ENCODE results near the gene CACNB2. TPM values are rescaled to one million over a fixed set of nuclear protein-coding genes. Genes with fewer than 3 reads are reported as not detected.

Gene CACNB2
- total RNA-seq, 2 donors from 2014 or later = 4.5 to 56.7 TPM

- ATAC-seq (ENCODE audit: insufficient number of reproducible peaks, low FRiP score, low read depth) = no peak
- H3K27ac ChIP-seq = no peak overlapping the region
- DNase-seq (ENCODE audit: low spot score) = no peak
- H3K4me3 ChIP-seq = no peak overlapping the region
- H3K36me3 ChIP-seq = no peaks in the 10 kb centered on the region
- no peaks in the 10 kb centered on the region for H3K9me3 ChIP-seq
- H3K4me1 ChIP-seq (ENCODE audit: control insufficient read depth in 1 of 2, low read depth in 2 of 2) = peaks cover 0 to 9% of the 10 kb centered on the region in 2 donors
- H3K27me3 ChIP-seq (replicated peaks; ENCODE audit: insufficient read depth) = no peaks in the 10 kb centered on the region
- no peak for TF ChIP-seq CTCF (IDR thresholded peaks at IDR 0.05)
Observed at GRCh38 chr10:18478354-18478753, 338.1 kb downstream of the CACNB2 start.

DNA sequence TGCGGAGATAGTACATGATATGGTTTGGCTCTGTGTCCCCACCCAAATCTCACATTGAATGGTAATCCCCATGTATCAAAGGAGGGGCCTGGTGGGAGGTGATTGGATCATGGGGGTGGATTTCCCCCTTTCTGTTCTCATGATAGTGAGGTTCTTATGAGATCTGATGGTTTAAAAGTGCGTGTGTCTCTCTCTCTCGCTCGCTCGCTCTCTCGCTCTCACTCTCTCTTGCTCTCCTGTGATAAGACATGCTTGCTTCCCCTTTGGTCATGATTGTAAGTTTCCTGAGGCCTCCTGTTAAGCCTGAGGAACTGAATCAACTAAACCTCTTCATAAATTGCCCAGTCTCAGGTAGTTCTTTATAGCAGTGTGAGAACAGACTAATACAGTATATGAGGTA is 339.3 kb downstream of the CACNB2 start:
- DNase-seq (ENCODE audit: low spot score) (no peak), ATAC-seq (ENCODE audit: insufficient number of reproducible peaks, low FRiP score, low read depth) (no peak)
- no peaks in the 10 kb centered on the region for H3K4me1 ChIP-seq (ENCODE audit: control insufficient read depth in 1 of 2, low read depth in 2 of 2)
- H3K27ac ChIP-seq = no peak overlapping the region
- no peak overlapping the region for H3K4me3 ChIP-seq
- H3K9me3 ChIP-seq = no peaks in the 10 kb centered on the region
- TF ChIP-seq CTCF (IDR thresholded peaks at IDR 0.05) = no peak
- no peaks in the 10 kb centered on the region for H3K36me3 ChIP-seq
- no peaks in the 10 kb centered on the region for H3K27me3 ChIP-seq (replicated peaks; ENCODE audit: insufficient read depth)

DNA sequence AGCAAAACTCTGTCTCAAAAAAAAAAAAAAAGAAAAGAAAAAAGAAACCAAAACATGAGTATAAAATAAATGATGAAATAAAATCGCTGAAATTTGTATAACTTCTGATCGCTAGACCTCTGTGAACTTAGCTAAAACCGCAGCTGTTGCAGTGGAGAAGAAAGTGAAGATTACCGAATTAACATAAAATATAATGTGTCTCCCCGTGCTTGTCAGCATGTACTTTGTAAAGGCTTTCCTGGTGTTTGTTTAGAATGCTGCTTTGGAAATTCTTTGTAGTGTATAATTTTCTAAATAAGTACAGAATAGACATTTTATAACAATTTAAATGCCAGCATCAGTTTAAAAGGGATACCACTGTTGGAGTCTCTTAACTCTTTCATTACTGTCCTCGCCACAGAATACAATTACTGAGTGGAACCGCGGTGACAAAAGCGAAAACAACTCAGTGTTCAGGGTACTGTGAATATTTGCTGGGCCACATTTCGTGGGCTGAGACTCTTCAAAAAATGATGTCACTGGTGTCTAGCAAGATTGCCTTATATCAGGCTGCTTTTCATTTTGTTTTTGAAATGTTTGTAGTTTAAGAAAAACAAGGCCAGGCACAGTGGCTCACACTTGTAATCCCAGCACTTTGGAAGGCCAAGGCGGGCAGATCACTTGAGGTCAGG is 343.4 kb downstream of the CACNB2 start:
- DNase-seq (ENCODE audit: low spot score) = no peak
- TF ChIP-seq CTCF (IDR thresholded peaks at IDR 0.05) = no peak
- Histone ChIP-seq H3K27me3 (replicated peaks; ENCODE audit: insufficient read depth) (no peaks in the 10 kb centered on the region), H3K9me3 (no peaks in the 10 kb centered on the region), H3K36me3 (no peaks in the 10 kb centered on the region), H3K4me3 (no peak overlapping the region), H3K27ac (no peak overlapping the region), H3K4me1 (ENCODE audit: control insufficient read depth in 1 of 2, low read depth in 2 of 2) (no peaks in the 10 kb centered on the region)
- no peak for ATAC-seq (ENCODE audit: insufficient number of reproducible peaks, low FRiP score, low read depth)

DNA sequence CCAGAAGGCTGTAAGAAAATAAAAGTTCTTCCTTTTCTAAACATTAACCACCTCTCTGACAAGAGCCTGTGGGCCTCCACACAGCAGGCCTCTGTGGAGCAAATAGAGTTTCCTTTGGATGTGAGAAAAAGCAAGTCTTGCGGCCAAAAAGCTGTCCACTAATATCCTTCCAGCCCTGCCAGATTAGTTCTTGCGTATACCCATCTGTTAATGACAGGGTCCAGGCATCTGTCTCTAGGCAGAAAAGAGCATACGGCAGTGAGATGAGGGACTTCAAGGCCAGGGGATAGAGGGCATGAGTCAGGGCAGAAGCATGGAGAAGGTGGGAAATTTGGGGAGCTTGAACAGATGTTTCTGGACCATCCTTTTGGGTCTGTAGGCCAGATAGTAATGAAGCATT is 346.2 kb downstream of the CACNB2 start:
- no peak overlapping the region for H3K4me3 ChIP-seq
- H3K36me3 ChIP-seq = no peaks in the 10 kb centered on the region
- no peak for TF ChIP-seq CTCF (IDR thresholded peaks at IDR 0.05)
- DNase-seq (ENCODE audit: low spot score) (no peak), ATAC-seq (ENCODE audit: insufficient number of reproducible peaks, low FRiP score, low read depth) (no peak)
- H3K4me1 ChIP-seq (ENCODE audit: control insufficient read depth in 1 of 2, low read depth in 2 of 2) = no peaks in the 10 kb centered on the region
- H3K27ac ChIP-seq = no peak overlapping the region
- H3K9me3 ChIP-seq = no peaks in the 10 kb centered on the region
- no peaks in the 10 kb centered on the region for H3K27me3 ChIP-seq (replicated peaks; ENCODE audit: insufficient read depth)

GRCh38 chr10:18490755-18491154 is 350.5 kb downstream of the CACNB2 start:
- no peak overlapping the region for H3K27ac ChIP-seq
- DNase-seq (ENCODE audit: low spot score) (no peak), ATAC-seq (ENCODE audit: insufficient number of reproducible peaks, low FRiP score, low read depth) (no peak)
- H3K4me3 ChIP-seq = no peak overlapping the region
- no peaks in the 10 kb centered on the region for H3K4me1 ChIP-seq (ENCODE audit: control insufficient read depth in 1 of 2, low read depth in 2 of 2)
- no peak for TF ChIP-seq CTCF (IDR thresholded peaks at IDR 0.05)
- no peaks in the 10 kb centered on the region for H3K27me3 ChIP-seq (replicated peaks; ENCODE audit: insufficient read depth)
- H3K36me3 ChIP-seq = no peaks in the 10 kb centered on the region
- H3K9me3 ChIP-seq = no peaks in the 10 kb centered on the region
